GM13976 (cell line): ENCODE measurements around the gene SETDB1.

Source experiments
- DNase-seq: peaks from one replicate; pipeline ENCODE4 v3.0.0; 2012; ENCODE audit warnings: low spot score
- in situ Hi-C: fragments of 300-500 bp; cut with MboI; formaldehyde crosslinking; loops from one replicate; pipeline ENCODE4 v1.12.0; 2022; ENCODE audit warnings: low sequenced_read_pairs, mixed read lengths, inconsistent platforms; ENCODE audit not compliant: unreplicated experiment
- TF ChIP-seq, protein P1 (sequence below): IDR thresholded peaks from 2 replicates; pipeline ENCODE4 v1.5.1; 2012; ENCODE audit warnings: borderline replicate concordance, mild to moderate bottlenecking; ENCODE audit not compliant: insufficient read depth; ENCODE audit errors: extremely low read depth, missing control alignments, control extremely low read depth

SETDB1 gene

DNA sequence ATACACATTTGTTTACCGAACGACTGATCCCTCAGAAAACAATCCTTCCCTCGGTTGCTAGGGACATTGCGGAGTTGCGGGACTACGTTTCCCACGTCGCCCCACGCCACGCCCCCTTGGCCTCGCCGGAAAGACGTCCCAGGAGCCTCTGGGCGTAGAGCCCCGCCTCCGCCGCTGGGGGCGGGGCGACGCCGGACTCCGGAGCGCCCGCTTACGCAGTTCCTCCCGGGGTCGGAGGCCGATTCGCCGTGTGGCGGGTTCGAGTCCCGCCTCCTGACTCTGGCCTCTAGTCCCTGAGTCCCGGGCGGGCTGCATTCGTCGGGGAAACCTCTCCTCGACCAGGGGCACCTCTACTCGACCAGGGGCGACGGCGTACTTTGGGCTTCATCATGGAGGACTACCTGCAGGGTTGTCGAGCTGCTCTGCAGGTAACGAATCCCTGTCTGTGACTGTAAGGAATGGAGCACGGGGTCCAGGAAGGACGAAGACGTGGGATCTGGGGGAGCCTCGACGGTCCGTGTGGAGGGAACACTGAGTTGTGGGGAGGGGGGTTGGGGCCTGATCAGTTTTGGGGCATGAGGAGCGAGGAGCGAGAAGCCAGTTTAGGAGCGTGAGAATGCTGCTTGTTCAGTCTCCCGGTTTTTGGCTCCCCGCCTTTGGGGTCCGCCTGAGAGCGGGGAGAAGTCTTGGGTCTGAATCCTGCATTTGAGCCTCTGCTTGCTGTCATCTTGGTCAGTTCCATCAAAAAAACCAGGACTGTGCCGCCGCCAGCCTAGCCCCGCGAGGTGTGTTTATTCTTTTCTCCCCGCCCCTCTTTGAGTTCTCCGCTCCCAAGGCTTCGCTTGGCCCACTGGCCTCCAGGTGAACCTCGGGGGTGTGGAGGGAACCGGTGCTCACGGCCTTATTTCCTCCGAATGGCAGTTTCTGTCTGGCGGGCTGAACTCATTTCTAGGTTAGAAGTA is 82.4 kb downstream of the SETDB1 start, which contains the start of gene PRUNE1:
Gene PRUNE1, plus strand, starts transcription at position 206 of the 962 bp plus-strand sequence. Its CDS starts 184 bp downstream, at position 390.
- peak; percentile 99 for DNase-seq
- TF ChIP-seq, protein P1, sequence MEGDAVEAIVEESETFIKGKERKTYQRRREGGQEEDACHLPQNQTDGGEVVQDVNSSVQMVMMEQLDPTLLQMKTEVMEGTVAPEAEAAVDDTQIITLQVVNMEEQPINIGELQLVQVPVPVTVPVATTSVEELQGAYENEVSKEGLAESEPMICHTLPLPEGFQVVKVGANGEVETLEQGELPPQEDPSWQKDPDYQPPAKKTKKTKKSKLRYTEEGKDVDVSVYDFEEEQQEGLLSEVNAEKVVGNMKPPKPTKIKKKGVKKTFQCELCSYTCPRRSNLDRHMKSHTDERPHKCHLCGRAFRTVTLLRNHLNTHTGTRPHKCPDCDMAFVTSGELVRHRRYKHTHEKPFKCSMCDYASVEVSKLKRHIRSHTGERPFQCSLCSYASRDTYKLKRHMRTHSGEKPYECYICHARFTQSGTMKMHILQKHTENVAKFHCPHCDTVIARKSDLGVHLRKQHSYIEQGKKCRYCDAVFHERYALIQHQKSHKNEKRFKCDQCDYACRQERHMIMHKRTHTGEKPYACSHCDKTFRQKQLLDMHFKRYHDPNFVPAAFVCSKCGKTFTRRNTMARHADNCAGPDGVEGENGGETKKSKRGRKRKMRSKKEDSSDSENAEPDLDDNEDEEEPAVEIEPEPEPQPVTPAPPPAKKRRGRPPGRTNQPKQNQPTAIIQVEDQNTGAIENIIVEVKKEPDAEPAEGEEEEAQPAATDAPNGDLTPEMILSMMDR, result no peak
- in situ Hi-C loops, result no loop called here

DNA sequence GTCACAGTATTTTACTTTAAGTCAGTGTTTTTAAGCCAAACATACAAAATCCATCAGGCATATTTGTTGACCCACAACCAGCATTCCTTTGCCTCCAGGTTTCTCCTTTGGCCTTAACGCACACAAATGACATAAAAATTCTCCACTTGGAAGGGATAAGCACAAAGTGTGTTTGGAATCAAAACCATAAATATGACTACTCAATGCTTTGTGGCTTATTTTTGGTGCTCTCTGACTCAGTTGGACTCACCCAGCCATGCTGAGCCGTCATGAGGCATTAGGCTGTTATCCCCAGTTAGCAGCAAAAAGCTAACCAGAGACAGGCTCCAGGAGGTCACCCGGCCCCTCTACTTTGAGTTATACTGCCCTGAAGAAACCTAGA is 83.0 kb downstream of the SETDB1 start:
- no peak for DNase-seq
- TF ChIP-seq, protein P1, result no peak
- in situ Hi-C loops, result no loop called here

DNA sequence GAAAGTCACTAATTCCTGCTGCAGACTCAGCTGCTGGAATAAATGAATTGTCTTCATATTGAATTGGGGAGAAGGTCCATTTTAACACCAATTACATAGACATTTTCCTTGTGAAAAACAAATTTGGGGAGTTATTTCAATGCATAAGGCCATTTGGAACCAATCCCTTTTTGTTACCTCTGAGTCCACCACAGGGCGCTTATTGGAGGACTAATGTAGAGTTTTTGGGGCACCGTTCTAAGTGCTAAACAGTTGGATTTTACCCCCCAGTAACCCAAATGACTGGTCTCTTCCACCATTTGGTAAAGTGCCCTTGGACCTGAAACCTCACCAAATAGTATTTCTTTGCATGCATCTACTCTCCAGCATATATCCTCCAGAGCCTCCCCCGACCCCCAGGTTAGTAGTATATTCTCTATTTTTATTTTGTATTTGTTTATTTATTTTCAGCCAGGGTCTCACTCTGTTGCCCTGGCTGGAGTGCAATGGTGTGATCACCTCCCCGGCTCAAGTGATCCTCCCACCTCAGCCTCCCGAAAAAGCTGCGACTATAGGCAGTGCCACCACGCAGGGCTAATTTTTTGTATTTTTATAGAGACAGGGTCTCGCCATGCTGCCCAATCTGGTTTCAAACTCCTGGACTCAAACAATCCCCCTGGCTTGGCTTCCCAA is 83.6 kb downstream of the SETDB1 start:
- in situ Hi-C loops, result no loop called here
- DNase-seq, result no peak
- TF ChIP-seq, protein P1, result no peak

DNA sequence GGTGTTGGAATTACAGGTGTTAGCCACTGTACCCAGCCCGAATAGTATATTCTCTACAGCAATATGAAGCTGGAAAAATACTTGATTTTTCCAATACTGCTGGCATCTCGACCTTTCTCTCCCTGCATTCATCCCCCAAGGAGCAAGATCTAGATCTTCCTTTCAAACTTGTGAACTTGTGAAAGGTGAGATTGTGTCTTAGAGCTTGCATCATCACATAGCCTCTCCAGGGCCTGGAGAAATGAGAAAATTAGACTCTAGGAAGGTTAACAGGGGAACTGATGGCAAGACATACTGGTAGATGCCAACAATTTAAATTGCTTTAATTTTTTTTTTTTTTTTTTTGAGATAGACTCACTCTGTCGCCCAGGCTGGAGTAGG is 84.2 kb downstream of the SETDB1 start:
- TF ChIP-seq, protein P1, result no peak

DNA sequence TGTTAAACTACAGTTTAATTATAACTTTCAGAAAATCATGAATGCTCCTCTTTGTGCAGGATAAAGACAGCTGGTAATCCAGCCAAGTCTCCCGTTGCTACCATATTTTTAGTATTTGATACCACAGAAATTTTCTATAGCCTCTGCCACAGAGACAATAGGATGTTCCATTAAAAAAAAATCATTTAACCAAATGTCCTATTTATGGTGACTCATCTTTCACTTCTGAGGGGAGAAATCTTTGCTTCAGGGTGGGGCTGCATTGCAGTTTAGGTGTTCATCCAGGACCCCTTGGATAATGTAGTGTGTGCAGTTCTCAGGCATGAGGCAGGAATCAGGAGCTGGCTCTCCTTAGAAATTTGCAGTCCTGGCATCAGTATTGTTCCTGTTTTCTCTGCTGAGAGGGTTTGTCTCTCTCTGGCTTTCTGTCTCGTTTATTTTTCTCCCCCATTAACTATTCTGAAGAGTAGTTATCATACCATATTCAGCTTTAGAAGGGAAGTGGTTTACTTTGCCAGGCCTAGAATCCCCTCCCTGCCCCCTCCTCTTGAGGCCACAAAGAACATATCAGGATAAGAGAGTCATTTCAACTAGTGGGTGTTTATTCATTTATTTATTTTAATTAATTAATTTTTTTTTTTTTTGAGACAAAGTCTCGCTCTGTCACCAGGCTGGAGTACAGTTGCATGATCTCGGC is 85.1 kb downstream of the SETDB1 start:
- DNase-seq, result no peak
- TF ChIP-seq, protein P1, result no peak
- in situ Hi-C loops, result no loop called here

More for the DNA sequence above, 84.2 kb downstream of the SETDB1 start:
- in situ Hi-C loops, result no loop called here
- no peak for DNase-seq
